NCI-H345 (cell line): ENCODE measurements around the gene KIF7.
"Not testable (repeated sequence)": the region's sequence is repeated elsewhere in the genome, so short reads cannot be mapped to it uniquely, and the experiment has no call there.

ENCODE experiments used
- DNase-seq: peaks from one replicate; lab custom pipeline; 2025; lab: John Stamatoyannopoulos, UW

The KIF7 gene

GRCh38 chr15:89623165-89623564 is 32.1 kb downstream of the KIF7 start:
- DNase-seq: no peak

GRCh38 chr15:89621547-89621946 is 33.7 kb downstream of the KIF7 start:
- DNase-seq: no peak

- no peak for DNase-seq
Measured at GRCh38 chr15:89616228-89616627, 39.0 kb downstream of the KIF7 start.

- no peak for DNase-seq
Measured at GRCh38 chr15:89615135-89615534, 40.1 kb downstream of the KIF7 start.

- DNase-seq: no peak
Measured at GRCh38 chr15:89614164-89614563, 41.1 kb downstream of the KIF7 start.

GRCh38 chr15:89613031-89613430 is 42.2 kb downstream of the KIF7 start:
- DNase-seq: no peak

GRCh38 chr15:89611317-89611716 is 44.0 kb downstream of the KIF7 start:
- DNase-seq: no peak

- no peak for DNase-seq
Measured at GRCh38 chr15:89599021-89599420, 56.2 kb downstream of the KIF7 start.

GRCh38 chr15:89593018-89593417 is 62.2 kb downstream of the KIF7 start:
- DNase-seq: no peak

- DNase-seq: no peak
Measured at GRCh38 chr15:89591834-89592233, 63.4 kb downstream of the KIF7 start.

GRCh38 chr15:89587955-89588354 is 67.3 kb downstream of the KIF7 start:
- DNase-seq: no peak

GRCh38 chr15:89586651-89587050 is 68.6 kb downstream of the KIF7 start:
- no peak for DNase-seq

- DNase-seq: not testable (repeated sequence)
Measured at GRCh38 chr15:89580747-89581146, 74.5 kb downstream of the KIF7 start.

- DNase-seq: no peak
Measured at GRCh38 chr15:89578146-89578545, 77.1 kb downstream of the KIF7 start.
